Kidney epithelial cell (primary cell): ENCODE measurements around the gene VPS4B. TPM values are rescaled to one million over a fixed set of nuclear protein-coding genes. Genes with fewer than 3 reads are reported as not detected.

Experiments used
- DNase-seq: peaks from one replicate; pipeline ENCODE4 v3.0.0-alpha.2; 2010; ENCODE audit warnings: low read depth
- H3K27me3 ChIP-seq: 2 replicates; pipeline ENCODE4 v1.6.0; 2011; ENCODE audit warnings: low read length; ENCODE audit not compliant: control insufficient read depth, insufficient read depth
- H3K36me3 ChIP-seq: 2 replicates; pipeline ENCODE4 v1.5.1; 2011; ENCODE audit warnings: low read length; ENCODE audit not compliant: control insufficient read depth, insufficient read depth
- H3K4me3 ChIP-seq: 2 replicates; pipeline ENCODE4 v1.5.1; 2011; ENCODE audit warnings: low read depth, mild to moderate bottlenecking, control low read depth, low read length
- CTCF ChIP-seq: IDR thresholded peaks from 2 replicates; pipeline ENCODE4 v1.5.1; 2011; ENCODE audit warnings: mild to moderate bottlenecking, moderate library complexity, low read length, control low read depth, inconsistent platforms; ENCODE audit not compliant: insufficient read depth, poor library complexity, severe bottlenecking
- total RNA-seq: library from RNA; depleted of rRNA; stranded (reverse); fragments of >200 nt; gene quantifications from 2 replicates; pipeline ENCODE4 v1.2.3, GENCODE V29; 2015

The VPS4B gene
- total RNA-seq, 1 donor from 2014 or later = 63.8 TPM

- Histone ChIP-seq H3K36me3 (peaks cover 2% of the 10 kb centered on the region), H3K27me3 (no peaks in the 10 kb centered on the region), H3K4me3 (no peak overlapping the region)
- no peak for DNase-seq
- TF ChIP-seq CTCF = no peak
Observed at GRCh38 chr18:63407734-63408133, 14.5 kb downstream of the VPS4B start.

DNA sequence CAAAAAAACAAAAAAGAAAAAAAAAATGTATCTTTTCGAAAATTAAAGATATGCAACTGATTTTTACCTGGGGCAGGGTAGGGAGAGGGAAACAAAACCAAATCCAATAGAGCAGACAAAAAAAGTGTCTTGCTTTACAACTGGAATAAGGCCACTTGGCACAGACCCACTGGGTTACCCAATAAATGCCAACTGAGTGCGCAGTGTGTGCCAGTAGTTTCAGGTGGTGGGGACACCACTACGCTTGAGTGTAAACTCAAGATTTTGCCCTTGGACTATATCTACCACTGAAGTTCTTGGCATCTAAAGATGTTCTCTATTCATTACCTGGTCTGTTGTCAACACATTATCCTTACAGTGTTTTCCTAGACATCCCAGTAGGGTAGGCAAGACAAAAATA, 16.3 kb downstream of the VPS4B start:
- H3K27me3 ChIP-seq = no peaks in the 10 kb centered on the region
- no peak overlapping the region for H3K4me3 ChIP-seq
- H3K36me3 ChIP-seq = peaks cover 2% of the 10 kb centered on the region
- no peak for DNase-seq
- no peak for TF ChIP-seq CTCF

- H3K27me3 ChIP-seq = no peaks in the 10 kb centered on the region
- DNase-seq = no peak
- H3K36me3 ChIP-seq = no peaks in the 10 kb centered on the region
- H3K4me3 ChIP-seq = no peak overlapping the region
- TF ChIP-seq CTCF = no peak
Observed at GRCh38 chr18:63402246-63403162, 19.8 kb downstream of the VPS4B start.

GRCh38 chr18:63399300-63399699, 23.0 kb downstream of the VPS4B start:
- H3K27me3 ChIP-seq = no peaks in the 10 kb centered on the region
- H3K4me3 ChIP-seq = no peak overlapping the region
- no peak for TF ChIP-seq CTCF
- no peak for DNase-seq
- H3K36me3 ChIP-seq = peaks cover 1% of the 10 kb centered on the region

- peaks cover 1% of the 10 kb centered on the region for H3K36me3 ChIP-seq
- H3K4me3 ChIP-seq = no peak overlapping the region
- no peak for DNase-seq
- TF ChIP-seq CTCF = no peak
- no peaks in the 10 kb centered on the region for H3K27me3 ChIP-seq
Observed at GRCh38 chr18:63397349-63397748, 24.9 kb downstream of the VPS4B start.
